ENCODE data around the gene TMEM89. TPM values are rescaled to one million over a fixed set of nuclear protein-coding genes. Genes with fewer than 3 reads are reported as not detected.
A peak's percentile ranks its signal among the peaks of the same experiment; 100 is the strongest.

The TMEM89 gene
- total and polyA plus RNA-seq, 2 of the 13 experiments (the other 11 are each of a cell fraction or from before 2014, with no cell fraction given) = 0.31 to 0.59 TPM

GRCh38 chr3:48609088-48610005, 12.2 kb downstream of the TMEM89 start, which contains the start of gene UQCRC1 (continued):
- TF ChIP-seq, protein P1, sequence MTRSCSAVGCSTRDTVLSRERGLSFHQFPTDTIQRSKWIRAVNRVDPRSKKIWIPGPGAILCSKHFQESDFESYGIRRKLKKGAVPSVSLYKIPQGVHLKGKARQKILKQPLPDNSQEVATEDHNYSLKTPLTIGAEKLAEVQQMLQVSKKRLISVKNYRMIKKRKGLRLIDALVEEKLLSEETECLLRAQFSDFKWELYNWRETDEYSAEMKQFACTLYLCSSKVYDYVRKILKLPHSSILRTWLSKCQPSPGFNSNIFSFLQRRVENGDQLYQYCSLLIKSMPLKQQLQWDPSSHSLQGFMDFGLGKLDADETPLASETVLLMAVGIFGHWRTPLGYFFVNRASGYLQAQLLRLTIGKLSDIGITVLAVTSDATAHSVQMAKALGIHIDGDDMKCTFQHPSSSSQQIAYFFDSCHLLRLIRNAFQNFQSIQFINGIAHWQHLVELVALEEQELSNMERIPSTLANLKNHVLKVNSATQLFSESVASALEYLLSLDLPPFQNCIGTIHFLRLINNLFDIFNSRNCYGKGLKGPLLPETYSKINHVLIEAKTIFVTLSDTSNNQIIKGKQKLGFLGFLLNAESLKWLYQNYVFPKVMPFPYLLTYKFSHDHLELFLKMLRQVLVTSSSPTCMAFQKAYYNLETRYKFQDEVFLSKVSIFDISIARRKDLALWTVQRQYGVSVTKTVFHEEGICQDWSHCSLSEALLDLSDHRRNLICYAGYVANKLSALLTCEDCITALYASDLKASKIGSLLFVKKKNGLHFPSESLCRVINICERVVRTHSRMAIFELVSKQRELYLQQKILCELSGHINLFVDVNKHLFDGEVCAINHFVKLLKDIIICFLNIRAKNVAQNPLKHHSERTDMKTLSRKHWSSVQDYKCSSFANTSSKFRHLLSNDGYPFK (CRISPR knock-in tag; IDR thresholded peaks at IDR 0.05; ENCODE audit: borderline replicate concordance) = peak; percentile 86; the same call in 1 of the 2 replicates
- TF ChIP-seq ZNF431 (CRISPR knock-in tag; IDR thresholded peaks at IDR 0.05; ENCODE audit: borderline replicate concordance, low read depth) (no peak), GFI1 (CRISPR knock-in tag; IDR thresholded peaks at IDR 0.05; ENCODE audit: borderline replicate concordance) (0 out of 2 replicates have a peak, but pooled peaks have one; percentile 53), REL (CRISPR knock-in tag; conservative IDR thresholded peaks at IDR 0.05) (0 out of 2 replicates have a peak, but pooled peaks have one; percentile 81), YEATS4 (CRISPR knock-in tag; IDR thresholded peaks at IDR 0.05; ENCODE audit: borderline replicate concordance) (peak; percentile 93), ZNF407 (CRISPR knock-in tag; IDR thresholded peaks at IDR 0.05; ENCODE audit: not compliant biosample characterization) (peak; percentile 88), MZF1 (CRISPR knock-in tag; IDR thresholded peaks at IDR 0.05; ENCODE audit: borderline replicate concordance) (no peak), ZNF724P (CRISPR knock-in tag; IDR thresholded peaks at IDR 0.05; ENCODE audit: borderline replicate concordance) (peak; percentile 62; the same call in 1 of the 2 replicates), SRSF9 (IDR thresholded peaks at IDR 0.05; ENCODE audit: borderline replicate concordance, insufficient read depth, low read depth, low read length, poor library complexity, severe bottlenecking) (no peak), ZNF878 (CRISPR knock-in tag; IDR thresholded peaks at IDR 0.05) (no peak), KAT2B (IDR thresholded peaks at IDR 0.05; ENCODE audit: borderline replicate concordance, low read depth, low read length) (no peak)
- TF ChIP-seq, protein P2, sequence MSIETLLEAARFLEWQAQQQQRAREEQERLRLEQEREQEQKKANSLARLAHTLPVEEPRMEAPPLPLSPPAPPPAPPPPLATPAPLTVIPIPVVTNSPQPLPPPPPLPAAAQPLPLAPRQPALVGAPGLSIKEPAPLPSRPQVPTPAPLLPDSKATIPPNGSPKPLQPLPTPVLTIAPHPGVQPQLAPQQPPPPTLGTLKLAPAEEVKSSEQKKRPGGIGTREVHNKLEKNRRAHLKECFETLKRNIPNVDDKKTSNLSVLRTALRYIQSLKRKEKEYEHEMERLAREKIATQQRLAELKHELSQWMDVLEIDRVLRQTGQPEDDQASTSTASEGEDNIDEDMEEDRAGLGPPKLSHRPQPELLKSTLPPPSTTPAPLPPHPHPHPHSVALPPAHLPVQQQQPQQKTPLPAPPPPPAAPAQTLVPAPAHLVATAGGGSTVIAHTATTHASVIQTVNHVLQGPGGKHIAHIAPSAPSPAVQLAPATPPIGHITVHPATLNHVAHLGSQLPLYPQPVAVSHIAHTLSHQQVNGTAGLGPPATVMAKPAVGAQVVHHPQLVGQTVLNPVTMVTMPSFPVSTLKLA (IDR thresholded peaks at IDR 0.05) = no peak
